CD4-positive, alpha-beta memory T cell (primary cell): ENCODE data around the gene KMT2B. TPM values are rescaled to one million over a fixed set of nuclear protein-coding genes. Genes with fewer than 3 reads are reported as not detected.

ENCODE experiments used
- CTCF ChIA-PET: fragments of 350-600 bp; sonication (Branson Sonifier 250); formaldehyde crosslinking; loops from one replicate; lab custom pipeline; 2021; ENCODE audit warnings: inconsistent platforms; ENCODE audit not compliant: partially characterized antibody; lab: Charles Lee
- POLR2A ChIA-PET: fragments of 350-600 bp; sonication (Branson Sonifier 250); formaldehyde crosslinking; loops from one replicate; lab custom pipeline; 2021; ENCODE audit not compliant: partially characterized antibody; lab: Charles Lee
- DNase-seq, 5 donors: peaks; one replicate each; pipeline versions ENCODE4 v3.0.0 to v3.0.0-alpha.2; 2020 to 2022; ENCODE audit warnings: mixed read lengths in 1 of 5
- H3K27ac ChIP-seq: one replicate; pipeline ENCODE4 v1.7.0; 2013; ENCODE audit warnings: low read depth, low read length
- H3K27me3 ChIP-seq: 2 replicates; pipeline ENCODE4 v1.7.0; 2013; ENCODE audit warnings: mild to moderate bottlenecking, low read length, moderate library complexity; ENCODE audit not compliant: insufficient read depth
- H3K36me3 ChIP-seq: 2 replicates; pipeline ENCODE4 v1.7.0; 2013; ENCODE audit warnings: mild to moderate bottlenecking, low read length, moderate library complexity; ENCODE audit not compliant: insufficient read depth
- H3K4me1 ChIP-seq: 2 replicates; pipeline ENCODE4 v1.7.0; 2013; ENCODE audit warnings: mild to moderate bottlenecking, low read length, moderate library complexity; ENCODE audit not compliant: insufficient read depth
- H3K4me3 ChIP-seq, 2 donors: one replicate each; pipeline ENCODE4 v1.7.0; 2013; ENCODE audit warnings: low read length in 2 of 2, mild to moderate bottlenecking in 1 of 2
- H3K9me3 ChIP-seq, 2 donors: one replicate each; pipeline ENCODE4 v1.7.0; 2013; ENCODE audit warnings: low read length in 2 of 2, control low read depth in 1 of 2; ENCODE audit not compliant: control insufficient read depth in 1 of 2
- H3K27ac Mint-ChIP-seq, 7 donors: one replicate each; pipeline ENCODE4 v1.8.0; 2020 to 2021; ENCODE audit warnings: mixed read lengths in 7 of 7, mild to moderate bottlenecking in 6 of 7, inconsistent platforms in 3 of 7, moderate library complexity in 3 of 7
- H3K27me3 Mint-ChIP-seq, 2 donors: one replicate each; pipeline ENCODE4 v1.8.0; 2020 to 2021; ENCODE audit warnings: mixed read lengths in 2 of 2
- H3K36me3 Mint-ChIP-seq, 2 donors: one replicate each; pipeline ENCODE4 v1.8.0; 2020 to 2021; ENCODE audit warnings: mixed read lengths in 2 of 2, inconsistent platforms in 1 of 2, mild to moderate bottlenecking in 1 of 2
- H3K4me1 Mint-ChIP-seq, 4 donors: one replicate each; pipeline ENCODE4 v1.8.0; 2020 to 2021; ENCODE audit warnings: mixed read lengths in 4 of 4, mild to moderate bottlenecking in 1 of 4
- H3K4me3 Mint-ChIP-seq, 8 donors: one replicate each; pipeline ENCODE4 v1.8.0; 2020 to 2021; ENCODE audit warnings: mixed read lengths in 8 of 8, mild to moderate bottlenecking in 7 of 8, moderate library complexity in 6 of 8, inconsistent platforms in 3 of 8
- H3K9me3 Mint-ChIP-seq, 8 donors: one replicate each; pipeline ENCODE4 v1.8.0; 2020 to 2021; ENCODE audit warnings: mixed read lengths in 8 of 8, mild to moderate bottlenecking in 5 of 8, inconsistent platforms in 3 of 8, moderate library complexity in 1 of 8
- intact Hi-C: fragments of 100-400 bp; cut with micrococcal nuclease; formaldehyde crosslinking; loops from one replicate; pipeline ENCODE4 v1.15.1; 2023
- polyA plus RNA-seq, 2 donors: library from polyadenylated mRNA; unstranded; fragments of 300-500 nt; fragmentation: Illumina TruSeq; gene quantifications; one replicate each; pipeline ENCODE4 v1.2.3, GENCODE V29; 2021
- total RNA-seq, 2 experiments: library from RNA; stranded (reverse); gene quantifications; one replicate each; pipeline ENCODE4 v1.2.3, GENCODE V29; 2021

Gene KMT2B
- total and polyA plus RNA-seq, 4 experiments from 2014 or later: 2.8 to 84.3 (median 83.4) TPM; not detected in 1

DNA sequence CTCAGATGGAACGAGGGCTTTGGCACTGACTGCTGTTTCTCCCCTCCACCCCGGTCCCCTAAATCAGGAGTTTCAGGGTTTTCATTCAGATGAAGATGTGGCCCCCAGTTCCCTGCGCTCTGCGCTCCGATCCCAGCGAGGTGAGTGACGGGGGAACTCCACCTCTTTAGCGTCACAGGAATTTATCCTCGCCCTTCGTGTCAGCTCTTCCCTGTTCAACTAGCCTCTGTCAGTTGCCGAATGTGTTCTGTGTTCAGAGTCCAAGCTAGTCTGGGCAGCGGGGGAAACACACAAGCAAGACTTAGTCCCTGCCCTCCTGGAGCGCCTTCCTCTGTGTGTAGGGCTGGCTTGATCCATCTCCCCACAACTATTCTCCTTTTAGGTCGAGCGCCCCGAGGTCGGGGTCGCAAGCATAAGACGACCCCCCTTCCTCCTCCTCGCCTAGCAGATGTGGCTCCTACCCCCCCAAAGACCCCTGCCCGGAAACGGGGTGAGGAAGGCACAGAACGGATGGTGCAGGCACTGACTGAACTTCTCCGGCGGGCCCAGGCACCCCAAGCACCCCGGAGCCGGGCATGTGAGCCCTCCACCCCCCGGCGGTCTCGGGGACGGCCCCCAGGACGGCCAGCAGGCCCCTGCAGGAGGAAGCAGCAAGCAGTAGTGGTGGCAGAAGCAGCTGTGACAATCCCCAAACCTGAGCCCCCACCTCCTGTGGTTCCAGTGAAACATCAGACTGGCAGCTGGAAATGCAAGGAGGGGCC, 1.8 kb downstream of the KMT2B start:
- ChIA-PET POLR2A (interaction anchor here (0.7 to 4.4 kb wide), 7 partner anchors 8 to 29 kb away, joined by 3 to 51 read pairs (median 16); partner anchors contain the start of genes IGFLR1, LIN37, PSENEN and U2AF1L4), CTCF (interaction anchor here (0.7 to 1.9 kb wide), 4 partner anchors 17 to 27 kb away, joined by 3 to 6 read pairs (median 4); no protein-coding TSS in a partner anchor)
- H3K4me3 Mint-ChIP-seq: peak overlapping the region; percentile 90 to 97 (median 92)
- no peak for DNase-seq
- H3K36me3 ChIP-seq: peaks cover 37% of the 10 kb centered on the region
- H3K27me3 ChIP-seq: no peaks in the 10 kb centered on the region
- H3K9me3 ChIP-seq: no peaks in the 10 kb centered on the region
- H3K27ac ChIP-seq: no peak overlapping the region
- H3K4me3 ChIP-seq: no peak overlapping the region
- H3K27me3 Mint-ChIP-seq: no peaks in the 10 kb centered on the region
- peaks cover 0 to 1% (median 0%) of the 10 kb centered on the region in 8 donors for H3K9me3 Mint-ChIP-seq
- H3K4me1 Mint-ChIP-seq: peaks cover 23 to 52% (median 33%) of the 10 kb centered on the region in 4 donors
- peaks cover 12 to 36% of the 10 kb centered on the region in 2 donors for H3K36me3 Mint-ChIP-seq
- H3K27ac Mint-ChIP-seq: peak overlapping the region in 6 of 7 donors; percentile 66 to 96 (median 85)
- H3K4me1 ChIP-seq: peaks cover 34% of the 10 kb centered on the region
- intact Hi-C loops: no loop called here

DNA sequence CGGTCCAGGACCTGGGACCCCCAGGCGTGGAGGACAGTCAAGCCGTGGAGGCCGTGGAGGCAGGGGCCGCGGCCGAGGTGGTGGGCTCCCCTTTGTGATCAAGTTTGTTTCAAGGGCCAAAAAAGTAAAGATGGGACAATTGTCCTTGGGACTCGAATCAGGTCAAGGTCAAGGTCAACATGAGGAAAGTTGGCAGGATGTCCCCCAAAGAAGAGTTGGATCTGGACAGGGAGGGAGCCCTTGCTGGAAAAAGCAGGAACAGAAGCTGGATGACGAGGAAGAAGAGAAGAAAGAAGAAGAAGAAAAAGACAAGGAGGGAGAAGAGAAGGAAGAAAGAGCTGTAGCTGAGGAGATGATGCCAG, 2.3 kb downstream of the KMT2B start:
- ChIA-PET CTCF (interaction anchor here (0.8 kb wide), 1 partner anchor 25 kb away, joined by 3 read pairs; no protein-coding TSS in a partner anchor), POLR2A (interaction anchor here (1.1 to 4.4 kb wide), 4 partner anchors 17 to 24 kb away, joined by 3 to 51 read pairs (median 26); partner anchors contain the start of genes IGFLR1, PSENEN and U2AF1L4)
- H3K27ac ChIP-seq: no peak overlapping the region
- no peaks in the 10 kb centered on the region for H3K9me3 ChIP-seq
- peaks cover 28% of the 10 kb centered on the region for H3K4me1 ChIP-seq
- DNase-seq: no peak
- H3K4me3 ChIP-seq: no peak overlapping the region
- H3K27me3 ChIP-seq: no peaks in the 10 kb centered on the region
- Mint-ChIP-seq H3K4me1 (peaks cover 20 to 47% (median 29%) of the 10 kb centered on the region in 4 donors), H3K4me3 (peak overlapping the region in 3 of 8 donors; percentile 6 to 53 (median 40)), H3K9me3 (no peaks in the 10 kb centered on the region), H3K36me3 (peaks cover 16 to 39% of the 10 kb centered on the region in 2 donors), H3K27ac (peak overlapping the region in 4 of 7 donors; percentile 18 to 66 (median 54)), H3K27me3 (no peaks in the 10 kb centered on the region)
- peaks cover 43% of the 10 kb centered on the region for H3K36me3 ChIP-seq
- intact Hi-C loops: no loop called here

- no peak overlapping the region for H3K4me3 Mint-ChIP-seq
- Histone ChIP-seq H3K27me3 (no peaks in the 10 kb centered on the region), H3K4me1 (peaks cover 23% of the 10 kb centered on the region), H3K9me3 (no peaks in the 10 kb centered on the region), H3K36me3 (peaks cover 48% of the 10 kb centered on the region), H3K4me3 (no peak overlapping the region), H3K27ac (no peak overlapping the region)
- intact Hi-C loops: no loop called here
- peaks cover 20 to 43% (median 26%) of the 10 kb centered on the region in 4 donors for H3K4me1 Mint-ChIP-seq
- DNase-seq: no peak
- ChIA-PET POLR2A (interaction anchor here (1.1 to 4.4 kb wide), 2 partner anchors 17 to 19 kb away, joined by 3 to 37 read pairs; no protein-coding TSS in a partner anchor), CTCF (interaction anchor here (0.8 kb wide), 1 partner anchor 26 kb away, joined by 3 read pairs; no protein-coding TSS in a partner anchor)
- peaks cover 21 to 44% of the 10 kb centered on the region in 2 donors for H3K36me3 Mint-ChIP-seq
- no peaks in the 10 kb centered on the region for H3K9me3 Mint-ChIP-seq
- H3K27me3 Mint-ChIP-seq: no peaks in the 10 kb centered on the region
- H3K27ac Mint-ChIP-seq: peak overlapping the region in 1 of 7 donors; percentile 43
These were observed 2.8 kb downstream of the KMT2B start for GRCh38 chr19:35720648-35721047.

- peaks cover 15 to 36% (median 19%) of the 10 kb centered on the region in 4 donors for H3K4me1 Mint-ChIP-seq
- H3K27me3 Mint-ChIP-seq: no peaks in the 10 kb centered on the region
- DNase-seq: no peak
- peak overlapping the region in 1 of 8 donors; percentile 10 for H3K4me3 Mint-ChIP-seq
- H3K4me3 ChIP-seq: no peak overlapping the region
- H3K9me3 Mint-ChIP-seq: no peaks in the 10 kb centered on the region
- H3K9me3 ChIP-seq: no peaks in the 10 kb centered on the region
- intact Hi-C loops: no loop called here
- peaks cover 16% of the 10 kb centered on the region for H3K4me1 ChIP-seq
- H3K36me3 Mint-ChIP-seq: peaks cover 28 to 51% of the 10 kb centered on the region in 2 donors
- ChIA-PET POLR2A (interaction anchor here (1.1 to 4.4 kb wide), 3 partner anchors 16 to 21 kb away, joined by 3 to 37 read pairs (median 8); partner anchors contain the start of gene IGFLR1), CTCF (no interaction called here)
- H3K36me3 ChIP-seq: peaks cover 55% of the 10 kb centered on the region
- H3K27me3 ChIP-seq: no peaks in the 10 kb centered on the region
- no peak overlapping the region for H3K27ac ChIP-seq
- H3K27ac Mint-ChIP-seq: no peak overlapping the region
These were observed 3.6 kb downstream of the KMT2B start for GRCh38 chr19:35721374-35721773.

DNA sequence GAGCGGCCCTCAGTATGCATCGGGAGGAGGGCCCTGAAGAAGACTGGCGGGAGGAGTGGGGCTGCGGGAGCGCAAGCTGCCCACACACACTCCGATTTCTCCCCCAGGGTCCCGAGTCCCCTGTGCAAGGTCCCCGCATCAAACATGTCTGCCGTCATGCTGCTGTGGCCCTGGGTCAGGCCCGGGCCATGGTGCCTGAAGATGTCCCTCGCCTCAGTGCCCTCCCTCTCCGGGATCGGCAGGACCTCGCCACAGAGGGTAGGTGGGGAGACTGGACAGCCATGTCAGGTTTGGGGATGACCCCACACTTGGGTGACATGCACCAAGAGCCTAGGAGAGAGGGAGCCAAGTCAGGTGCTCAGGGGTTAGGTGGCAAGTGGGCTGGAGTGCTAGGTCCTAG, 4.7 kb downstream of the KMT2B start:
- Mint-ChIP-seq H3K4me3 (peak overlapping the region in 1 of 8 donors; percentile 8), H3K27me3 (no peaks in the 10 kb centered on the region), H3K27ac (no peak overlapping the region), H3K36me3 (peaks cover 34 to 55% of the 10 kb centered on the region in 2 donors), H3K9me3 (no peaks in the 10 kb centered on the region), H3K4me1 (peaks cover 11 to 31% (median 13%) of the 10 kb centered on the region in 4 donors)
- no peak for DNase-seq
- H3K4me1 ChIP-seq: peaks cover 14% of the 10 kb centered on the region
- ChIA-PET CTCF (no interaction called here), POLR2A (interaction anchor here (0.7 to 1.7 kb wide), 2 partner anchors 10 to 20 kb away, joined by 3 to 8 read pairs; partner anchors contain the start of gene IGFLR1)
- H3K9me3 ChIP-seq: no peaks in the 10 kb centered on the region
- no peak overlapping the region for H3K27ac ChIP-seq
- peaks cover 66% of the 10 kb centered on the region for H3K36me3 ChIP-seq
- intact Hi-C loops: no loop called here
- H3K4me3 ChIP-seq: no peak overlapping the region
- H3K27me3 ChIP-seq: no peaks in the 10 kb centered on the region

- no peak overlapping the region for H3K4me3 ChIP-seq
- DNase-seq: no peak
- CTCF ChIA-PET: no interaction called here
- H3K27ac Mint-ChIP-seq: no peak overlapping the region
- intact Hi-C loops: no loop called here
- no peak overlapping the region for H3K4me3 Mint-ChIP-seq
- peaks cover 14% of the 10 kb centered on the region for H3K4me1 ChIP-seq
- peaks cover 34 to 58% of the 10 kb centered on the region in 2 donors for H3K36me3 Mint-ChIP-seq
- POLR2A ChIA-PET: interaction anchor here (1.1 kb wide), 1 partner anchor 17 kb away, joined by 5 read pairs; no protein-coding TSS in a partner anchor
- H3K27me3 Mint-ChIP-seq: no peaks in the 10 kb centered on the region
- no peaks in the 10 kb centered on the region for H3K27me3 ChIP-seq
- H3K36me3 ChIP-seq: peaks cover 70% of the 10 kb centered on the region
- no peak overlapping the region for H3K27ac ChIP-seq
- H3K9me3 ChIP-seq: no peaks in the 10 kb centered on the region
- H3K4me1 Mint-ChIP-seq: peaks cover 11 to 31% (median 13%) of the 10 kb centered on the region in 4 donors
- no peaks in the 10 kb centered on the region for H3K9me3 Mint-ChIP-seq
These were observed 5.1 kb downstream of the KMT2B start for GRCh38 chr19:35722897-35723296.

- H3K27me3 ChIP-seq: no peaks in the 10 kb centered on the region
- Mint-ChIP-seq H3K9me3 (no peaks in the 10 kb centered on the region), H3K4me1 (peaks cover 9 to 28% (median 11%) of the 10 kb centered on the region in 4 donors), H3K4me3 (no peak overlapping the region), H3K36me3 (peaks cover 41 to 65% of the 10 kb centered on the region in 2 donors), H3K27me3 (no peaks in the 10 kb centered on the region), H3K27ac (peak overlapping the region in 3 of 7 donors; percentile 35 to 60 (median 36))
- no peaks in the 10 kb centered on the region for H3K9me3 ChIP-seq
- peaks cover 13% of the 10 kb centered on the region for H3K4me1 ChIP-seq
- no peak overlapping the region for H3K27ac ChIP-seq
- ChIA-PET POLR2A (interaction anchor here (0.6 to 1.1 kb wide), 2 partner anchors 16 to 24 kb away, joined by 3 to 5 read pairs; partner anchors contain the start of gene LIN37), CTCF (no interaction called here)
- peaks cover 78% of the 10 kb centered on the region for H3K36me3 ChIP-seq
- intact Hi-C loops: no loop called here
- no peak overlapping the region for H3K4me3 ChIP-seq
- no peak for DNase-seq
These were observed 5.9 kb downstream of the KMT2B start for GRCh38 chr19:35723671-35724070.
